Cardiac fibroblast (primary cell): ENCODE measurements around the gene ATP2C2.
"Not testable (repeated sequence)": the region's sequence is repeated elsewhere in the genome, so short reads cannot be mapped to it uniquely, and the experiment has no call there.

Source experiments
- DNase-seq, 2 donors: peaks; one replicate each; pipeline versions ENCODE4 v3.0.0 to v3.0.0-alpha.2; 2010; ENCODE audit warnings: low read depth in 2 of 2
- H3K4me3 ChIP-seq, 2 donors: replicated peaks in 1 of 2; 1 replicate in 1 of 2; 2 replicates in 1 of 2; pipeline ENCODE4 v1.5.1; 2011; ENCODE audit warnings: low read depth in 2 of 2, low read length in 2 of 2, mild to moderate bottlenecking in 2 of 2, moderate library complexity in 1 of 2
- TF ChIP-seq, protein P1 (sequence below): IDR thresholded peaks from one replicate; pipeline ENCODE4 v1.5.1; 2011; ENCODE audit warnings: low read depth, mild to moderate bottlenecking, low read length, inconsistent platforms

Gene ATP2C2

DNA sequence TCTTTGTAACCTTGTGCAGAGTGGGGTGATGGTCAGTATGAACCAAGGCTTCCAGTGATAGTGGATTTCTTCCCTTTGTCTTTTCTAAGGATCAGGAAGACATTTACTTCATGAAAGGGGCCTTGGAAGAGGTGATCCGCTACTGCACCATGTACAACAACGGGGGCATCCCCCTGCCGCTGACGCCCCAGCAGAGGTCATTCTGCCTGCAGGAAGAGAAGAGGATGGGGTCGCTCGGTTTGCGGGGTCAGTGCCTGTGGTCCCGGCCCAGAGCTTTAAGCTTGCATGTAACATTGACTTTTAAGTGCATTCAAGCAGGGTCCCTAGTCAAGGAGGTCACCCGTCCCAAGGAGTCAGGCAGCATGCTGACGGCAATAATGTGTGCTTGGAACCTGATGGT, 80.1 kb downstream of the ATP2C2 start:
- no peak for DNase-seq
- H3K4me3 ChIP-seq: no peak overlapping the region
- TF ChIP-seq, protein P1, sequence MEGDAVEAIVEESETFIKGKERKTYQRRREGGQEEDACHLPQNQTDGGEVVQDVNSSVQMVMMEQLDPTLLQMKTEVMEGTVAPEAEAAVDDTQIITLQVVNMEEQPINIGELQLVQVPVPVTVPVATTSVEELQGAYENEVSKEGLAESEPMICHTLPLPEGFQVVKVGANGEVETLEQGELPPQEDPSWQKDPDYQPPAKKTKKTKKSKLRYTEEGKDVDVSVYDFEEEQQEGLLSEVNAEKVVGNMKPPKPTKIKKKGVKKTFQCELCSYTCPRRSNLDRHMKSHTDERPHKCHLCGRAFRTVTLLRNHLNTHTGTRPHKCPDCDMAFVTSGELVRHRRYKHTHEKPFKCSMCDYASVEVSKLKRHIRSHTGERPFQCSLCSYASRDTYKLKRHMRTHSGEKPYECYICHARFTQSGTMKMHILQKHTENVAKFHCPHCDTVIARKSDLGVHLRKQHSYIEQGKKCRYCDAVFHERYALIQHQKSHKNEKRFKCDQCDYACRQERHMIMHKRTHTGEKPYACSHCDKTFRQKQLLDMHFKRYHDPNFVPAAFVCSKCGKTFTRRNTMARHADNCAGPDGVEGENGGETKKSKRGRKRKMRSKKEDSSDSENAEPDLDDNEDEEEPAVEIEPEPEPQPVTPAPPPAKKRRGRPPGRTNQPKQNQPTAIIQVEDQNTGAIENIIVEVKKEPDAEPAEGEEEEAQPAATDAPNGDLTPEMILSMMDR: no peak

DNA sequence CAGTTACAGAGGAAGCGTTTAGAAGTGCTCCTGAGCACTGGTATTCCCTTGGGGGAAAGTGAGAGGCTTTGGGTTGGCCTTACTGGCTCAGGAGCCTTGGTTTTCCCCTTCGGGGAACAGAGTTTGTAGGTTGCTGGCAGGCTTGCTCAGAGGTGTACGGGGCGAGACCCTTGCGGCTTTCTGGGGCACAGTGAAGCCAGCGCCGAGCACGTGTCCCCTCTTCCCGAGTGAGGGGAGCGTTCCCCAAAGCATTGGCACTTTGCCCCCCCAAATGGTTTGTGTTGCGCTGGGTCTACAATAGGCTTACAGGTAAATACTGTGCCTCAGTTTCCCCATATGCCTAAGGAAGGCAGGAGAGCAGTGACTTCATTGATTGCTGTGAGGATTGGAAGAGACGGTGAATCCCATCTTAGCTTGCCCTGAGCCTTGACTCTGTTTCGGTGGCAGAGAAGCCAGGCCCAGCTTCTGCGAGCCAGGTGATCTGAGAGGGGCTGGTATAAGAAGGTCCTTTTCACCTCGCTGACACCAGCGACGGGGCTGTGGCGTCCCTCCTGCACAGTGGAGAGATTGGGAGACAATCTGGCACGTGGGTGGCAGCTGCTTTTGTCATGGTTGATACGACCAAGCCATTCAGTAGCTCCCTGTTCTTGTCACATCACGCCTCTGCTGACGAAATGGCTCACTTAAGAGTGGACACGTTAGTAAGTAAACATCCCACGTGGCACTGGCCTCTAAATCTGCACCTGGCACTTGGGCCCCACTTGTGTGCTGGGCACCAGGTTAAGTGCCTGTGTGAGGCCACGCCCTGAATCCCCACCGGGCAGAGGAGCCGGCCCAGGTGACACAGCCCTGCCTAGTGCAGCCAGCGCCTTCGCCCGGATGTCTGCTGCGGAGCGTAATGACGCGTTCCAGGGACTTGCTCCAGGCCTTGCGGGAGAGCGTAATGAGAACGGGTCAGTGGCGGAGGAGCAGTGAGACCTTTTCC, 81.1 kb downstream of the ATP2C2 start:
- no peak for DNase-seq
- TF ChIP-seq, protein P1: no peak
- no peak overlapping the region for H3K4me3 ChIP-seq

DNA sequence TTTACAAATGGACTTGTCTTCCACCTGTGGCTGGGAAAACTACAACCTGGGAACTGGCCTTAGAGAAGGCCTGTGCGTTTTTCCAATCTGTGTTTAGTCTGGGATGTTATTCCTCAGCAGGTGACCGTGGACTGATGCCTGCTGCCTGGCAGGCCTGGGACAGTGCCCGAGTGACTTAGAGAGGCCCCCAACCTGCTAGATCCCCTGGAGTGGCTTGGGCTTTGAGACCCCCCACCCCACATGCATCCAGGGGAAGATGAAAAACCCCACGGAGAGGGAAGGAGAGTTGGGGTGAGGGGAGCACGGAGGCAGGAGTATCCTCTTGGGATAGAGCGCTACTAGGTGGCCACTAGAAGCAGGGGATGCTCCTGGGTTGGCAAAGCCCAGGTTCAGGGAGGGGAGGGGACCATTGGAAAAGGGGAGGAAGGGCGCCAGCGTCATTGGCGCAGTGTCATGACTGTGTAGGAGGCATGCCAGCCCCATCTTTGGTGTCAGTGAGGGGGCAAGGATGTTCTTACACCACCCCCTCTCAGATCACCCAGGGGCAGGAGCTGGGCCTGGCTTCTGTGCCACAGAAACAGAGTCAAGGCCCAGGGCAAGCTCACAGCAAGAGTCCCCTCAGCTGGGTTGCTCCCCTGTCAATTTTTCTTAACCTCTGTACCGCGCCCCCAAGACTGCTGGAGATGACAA, 82.0 kb downstream of the ATP2C2 start:
- no peak for DNase-seq
- TF ChIP-seq, protein P1: no peak
- H3K4me3 ChIP-seq: no peak overlapping the region

DNA sequence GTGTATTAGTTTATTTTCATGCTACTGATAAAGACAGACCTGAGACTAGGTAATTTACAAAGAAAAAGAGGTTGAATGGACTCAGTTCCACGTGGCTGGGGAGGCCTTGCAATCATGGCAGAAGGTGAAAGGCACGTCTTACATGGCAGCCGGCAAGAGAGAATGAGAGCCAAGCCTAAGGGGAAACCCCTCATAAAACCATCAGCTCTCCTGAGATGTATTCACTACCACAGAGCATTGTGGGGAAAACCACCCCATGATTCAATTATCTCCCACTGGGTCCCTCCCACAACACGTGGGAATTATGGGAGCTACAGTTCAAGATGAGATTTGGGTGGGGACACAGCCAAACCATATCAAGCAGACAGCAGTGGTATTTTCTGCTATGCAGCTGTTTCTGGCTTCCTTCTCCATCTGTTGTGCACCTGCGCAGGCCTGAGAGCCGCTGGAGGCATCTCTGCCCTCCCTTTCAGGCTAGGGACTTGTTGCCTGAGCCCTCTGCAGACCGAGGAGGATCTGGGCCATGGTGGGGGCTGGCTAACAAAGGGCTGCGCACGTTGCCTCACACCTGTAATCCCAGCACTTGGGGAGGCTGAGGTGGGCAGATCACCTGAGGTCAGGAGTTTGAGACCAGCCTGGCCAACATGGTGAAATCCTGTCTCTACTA, 82.8 kb downstream of the ATP2C2 start:
- H3K4me3 ChIP-seq, DNase-seq: not testable (repeated sequence)

DNA sequence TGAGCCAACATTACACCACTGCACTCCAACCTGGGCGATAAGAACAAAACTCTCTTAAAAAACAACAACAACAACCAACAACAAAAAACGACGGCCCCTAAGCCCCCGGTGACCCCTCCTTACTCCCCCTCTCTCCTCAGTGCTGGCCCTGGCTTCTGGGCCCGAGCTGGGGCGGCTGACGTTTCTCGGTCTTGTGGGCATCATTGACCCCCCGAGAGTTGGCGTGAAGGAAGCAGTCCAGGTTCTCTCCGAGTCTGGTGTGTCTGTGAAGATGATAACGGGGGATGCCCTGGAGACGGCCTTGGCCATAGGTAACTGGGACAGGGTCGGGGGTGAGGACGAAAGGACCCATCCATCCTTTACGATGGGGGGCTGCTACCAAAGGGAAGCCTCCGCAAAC, 83.4 kb downstream of the ATP2C2 start:
- TF ChIP-seq, protein P1: no peak
- DNase-seq: no peak
- H3K4me3 ChIP-seq: no peak overlapping the region

DNA sequence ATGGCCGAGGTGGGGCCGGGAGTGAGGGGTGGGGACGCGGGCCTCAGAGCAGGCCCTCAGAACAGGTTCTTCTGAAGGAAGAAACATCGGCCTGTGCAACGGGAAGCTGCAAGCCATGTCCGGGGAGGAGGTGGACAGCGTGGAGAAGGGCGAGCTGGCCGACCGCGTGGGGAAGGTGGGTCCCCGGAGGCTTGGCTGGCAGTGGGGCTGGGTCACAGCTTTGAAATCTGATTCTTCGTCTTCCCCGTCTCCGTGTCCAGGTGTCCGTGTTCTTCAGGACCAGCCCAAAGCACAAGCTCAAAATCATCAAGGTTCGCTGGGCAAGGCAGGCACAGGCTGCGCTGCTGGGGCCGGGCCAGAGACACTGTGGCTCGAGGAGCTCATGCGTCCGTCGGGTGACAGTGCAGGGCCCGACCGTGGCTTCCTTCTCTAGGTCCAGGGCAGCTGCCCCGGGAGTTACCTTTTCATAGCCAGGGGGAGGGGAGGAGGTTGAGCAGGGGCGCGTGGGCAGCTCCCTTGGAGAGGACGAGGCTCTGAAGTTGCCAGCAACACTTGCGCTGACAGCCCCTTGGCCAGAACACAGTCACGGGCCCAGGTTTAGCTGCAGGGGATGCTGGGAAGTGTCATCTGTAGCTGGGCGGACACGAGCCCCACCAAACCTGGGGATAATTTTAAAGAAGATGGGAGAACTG, 84.9 kb downstream of the ATP2C2 start:
- no peak overlapping the region for H3K4me3 ChIP-seq
- TF ChIP-seq, protein P1: no peak
- no peak for DNase-seq
